Hematopoietic multipotent progenitor cell treated with erythropoietin and hydrocortisone succinate and interleukin-3 and kit ligand, for 6 days (in vitro differentiated cells): Measurements from ENCODE around the gene PADI1.

Experiments used
- DNase-seq: peaks from one replicate; pipeline ENCODE4 v3.0.0-alpha.2; 2015

PADI1 gene

GRCh38 chr1:17183388-17184160, 21.4 kb upstream of the PADI1 start:
- no peak for DNase-seq

DNA sequence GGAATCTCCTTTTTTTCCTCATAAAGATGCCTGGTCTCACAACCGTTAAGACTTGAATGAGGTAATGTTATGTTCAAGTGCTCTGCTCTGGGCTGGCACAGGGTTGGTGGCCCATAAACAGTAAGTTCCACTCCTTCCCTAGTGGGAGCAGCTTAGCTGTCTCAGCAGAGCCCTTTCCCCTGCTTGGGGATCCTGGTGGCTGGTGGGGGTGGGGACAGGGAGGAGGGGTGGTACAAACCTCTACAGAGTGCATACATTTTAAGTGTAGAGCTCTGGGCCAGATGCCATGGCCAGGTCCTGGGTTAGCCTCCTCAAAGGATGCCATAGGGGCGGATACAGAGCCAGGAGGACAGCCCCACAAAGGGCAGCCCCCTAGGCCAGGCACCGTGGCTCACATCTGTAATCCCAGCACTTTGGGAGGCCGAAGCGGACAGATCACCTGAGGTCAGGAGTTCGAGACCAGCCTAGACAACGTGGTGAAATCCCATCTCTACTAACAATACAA, 20.7 kb upstream of the PADI1 start:
- DNase-seq: no peak

GRCh38 chr1:17184822-17185484, 20.0 kb upstream of the PADI1 start:
- no peak for DNase-seq

GRCh38 chr1:17185485-17185860, 19.5 kb upstream of the PADI1 start:
- DNase-seq: no peak

DNA sequence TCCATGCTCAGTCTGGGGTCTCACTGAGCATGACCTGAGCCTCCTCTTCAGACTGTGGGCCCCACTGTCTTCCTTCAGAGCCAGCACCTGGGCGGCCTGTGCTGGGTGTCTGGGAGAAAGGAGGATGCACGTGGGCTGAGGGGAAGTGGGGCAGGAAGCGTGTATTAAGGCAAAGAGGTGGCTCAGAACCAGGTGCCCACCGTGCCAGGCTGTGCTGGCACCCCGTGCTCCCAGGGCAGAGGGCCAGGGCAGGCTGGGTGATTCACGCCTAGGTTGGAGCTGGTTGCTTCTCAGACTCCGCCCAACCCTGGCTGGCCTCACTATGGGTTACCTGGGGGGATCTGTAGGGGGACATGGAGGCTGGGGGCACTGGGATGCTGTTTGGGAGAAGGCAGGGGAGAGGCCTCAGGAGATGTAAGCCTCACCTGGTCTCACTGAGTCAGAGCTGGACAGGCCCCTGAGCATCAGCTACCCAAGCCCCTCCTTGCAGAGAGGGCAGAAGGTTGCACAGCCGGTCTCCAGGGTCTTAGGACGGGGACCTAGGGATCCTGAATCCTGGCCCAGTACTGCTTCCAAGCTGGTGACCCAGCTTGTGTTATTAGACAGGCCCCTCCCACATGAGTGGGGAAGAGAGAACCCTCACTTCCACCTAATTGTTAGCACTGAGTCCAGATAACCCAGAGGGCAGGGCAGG, 18.6 kb upstream of the PADI1 start:
- DNase-seq: no peak

GRCh38 chr1:17187051-17187450, 17.9 kb upstream of the PADI1 start:
- DNase-seq: no peak

GRCh38 chr1:17188217-17188616, 16.7 kb upstream of the PADI1 start:
- DNase-seq: no peak

GRCh38 chr1:17188889-17189631, 15.9 kb upstream of the PADI1 start:
- DNase-seq: no peak

GRCh38 chr1:17189632-17189990, 15.3 kb upstream of the PADI1 start:
- no peak for DNase-seq

GRCh38 chr1:17190010-17190995, 14.6 kb upstream of the PADI1 start:
- no peak for DNase-seq

GRCh38 chr1:17191990-17192242, 13.0 kb upstream of the PADI1 start:
- no peak for DNase-seq

GRCh38 chr1:17192394-17193221, 12.3 kb upstream of the PADI1 start:
- peak; percentile 48 for DNase-seq

GRCh38 chr1:17193222-17194132, 11.5 kb upstream of the PADI1 start:
- DNase-seq: peak; percentile 21

DNA sequence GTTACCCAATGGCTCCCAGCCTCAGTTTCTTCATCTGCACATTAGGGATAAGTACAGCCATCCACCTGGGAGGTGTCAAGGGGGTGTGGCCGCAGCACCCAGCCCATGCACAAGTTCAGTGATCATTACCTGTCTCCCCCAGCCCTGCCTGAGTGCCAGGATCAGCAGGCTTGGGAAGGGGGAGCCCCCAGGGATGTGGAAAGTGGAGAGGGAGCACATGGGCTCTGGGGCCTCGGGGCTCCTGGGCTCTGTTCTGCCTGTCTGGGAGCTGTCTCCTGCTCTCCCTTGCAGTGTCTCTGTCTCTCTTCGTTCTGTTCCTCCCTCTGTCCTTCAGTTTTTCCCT, 10.8 kb upstream of the PADI1 start:
- no peak for DNase-seq

DNA sequence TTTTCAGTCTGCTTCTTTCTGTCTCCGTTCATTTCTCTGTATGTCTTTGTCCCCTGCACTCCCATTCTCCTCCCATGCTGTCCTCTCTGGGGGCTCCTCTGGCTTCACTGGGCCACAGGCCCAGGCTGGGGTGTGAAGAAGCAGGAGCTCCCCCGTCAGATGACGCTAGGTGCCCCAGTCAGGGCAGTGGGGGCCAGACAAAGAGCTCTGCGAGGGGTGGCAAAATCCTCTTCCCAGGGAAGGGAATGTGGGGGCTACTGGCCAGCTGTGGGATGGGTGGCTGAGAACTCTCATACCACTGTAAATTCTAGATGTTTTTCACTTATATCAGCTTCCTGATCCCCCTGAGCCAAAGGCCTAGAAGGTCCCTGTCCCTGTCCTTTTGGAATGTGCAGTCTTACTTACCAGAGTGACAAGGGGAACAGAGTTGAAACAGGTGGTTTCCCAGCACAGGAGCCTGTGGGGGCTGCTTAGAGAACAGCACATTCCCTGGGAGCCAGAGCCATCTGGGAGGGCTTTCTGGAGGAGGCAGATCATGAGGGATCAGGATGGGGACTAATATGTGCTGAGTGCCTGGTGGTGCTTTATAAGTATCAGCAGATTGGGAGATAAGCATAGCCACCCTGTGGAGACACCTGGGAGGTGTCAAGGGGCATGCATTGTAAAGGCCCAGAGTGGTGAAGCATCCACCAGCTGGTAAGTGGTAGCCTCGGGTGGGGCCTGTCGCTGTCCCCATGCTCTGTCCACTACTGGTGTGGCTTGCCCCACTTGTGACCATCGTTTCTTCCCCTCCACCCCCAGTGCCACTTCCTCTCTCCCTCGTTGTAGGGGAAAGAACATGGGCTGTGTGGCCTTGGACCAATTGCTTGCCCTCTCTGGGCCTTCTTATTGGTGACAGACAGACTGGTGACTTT, 10.1 kb upstream of the PADI1 start:
- DNase-seq: no peak

GRCh38 chr1:17195731-17196130, 9.2 kb upstream of the PADI1 start:
- DNase-seq: no peak

DNA sequence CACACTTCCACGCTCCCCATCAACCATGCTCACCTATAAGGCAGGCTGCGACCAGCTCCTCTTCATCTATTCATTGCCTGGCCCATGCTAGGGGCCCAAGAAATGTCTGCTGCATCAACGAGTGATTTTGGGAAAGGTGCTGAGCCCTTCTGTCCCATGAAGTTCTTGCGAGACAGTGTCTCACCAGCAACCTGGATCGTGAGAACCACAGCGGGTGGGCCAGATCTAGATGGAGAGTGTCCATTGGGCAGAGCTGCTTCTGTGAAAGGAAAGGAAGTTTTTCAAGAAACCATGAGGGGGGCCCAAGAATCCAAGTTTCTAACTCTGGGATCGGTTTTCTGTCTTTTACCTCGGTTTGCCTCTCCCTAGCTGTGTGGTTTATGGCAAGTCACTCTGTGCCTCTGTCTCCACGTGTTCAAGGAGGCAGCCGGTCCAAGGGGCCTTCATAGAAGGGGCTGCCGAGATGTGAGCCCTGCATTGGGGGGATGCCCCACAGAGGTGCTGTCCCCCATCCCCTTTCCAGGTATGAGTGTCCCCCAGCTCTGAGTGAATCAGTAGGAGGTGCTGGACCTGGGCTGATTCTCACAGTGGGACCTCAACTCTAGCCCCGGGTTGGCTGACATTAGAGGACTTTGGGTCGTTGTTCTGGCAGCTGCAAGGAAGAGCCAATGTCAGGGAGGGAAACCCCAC, 8.3 kb upstream of the PADI1 start:
- no peak for DNase-seq

- no peak for DNase-seq
Measured at GRCh38 chr1:17197696-17198095, 7.2 kb upstream of the PADI1 start.
